Stimulated activated naive CD4-positive, alpha-beta T cell (primary cell): ENCODE data around the gene PDIA6.

Experiments
- DNase-seq, 6 experiments: peaks; one replicate each; lab custom pipeline; 2025; lab: John Stamatoyannopoulos, UW

Gene PDIA6

DNA sequence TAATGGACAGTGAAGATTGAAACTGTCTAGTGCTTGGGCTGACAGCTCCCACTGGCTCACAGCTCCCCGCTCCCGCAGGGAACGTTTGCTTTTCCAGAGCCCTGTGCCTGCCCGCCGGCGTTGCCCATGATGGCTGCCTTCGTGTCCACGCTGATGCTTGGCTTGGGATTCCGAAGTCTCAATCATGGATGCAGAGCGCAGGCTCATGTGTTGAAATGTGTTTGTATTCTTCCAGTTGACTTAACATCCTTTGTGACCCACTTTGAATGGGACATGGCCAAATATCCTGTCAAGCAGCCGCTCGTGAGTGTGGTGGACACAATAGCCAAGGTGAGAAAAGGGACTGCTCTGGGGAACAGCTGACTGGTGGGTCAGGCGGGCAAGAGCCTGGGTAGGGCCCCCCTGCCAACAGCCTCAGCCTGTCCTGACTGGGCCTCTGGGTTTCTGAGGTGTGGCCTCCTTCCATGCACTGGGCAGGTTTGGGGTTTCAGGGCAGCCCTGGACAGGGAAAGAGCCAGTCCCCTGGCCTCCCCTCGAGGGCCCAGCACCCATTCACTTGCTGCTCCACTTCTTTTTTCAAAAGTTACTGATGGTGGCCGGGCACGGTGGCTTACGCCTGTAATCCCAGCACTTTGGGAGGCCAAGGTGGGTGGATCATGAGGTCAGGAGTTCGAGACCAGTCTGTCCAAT is 48.3 kb downstream of the PDIA6 start:
- no peak for DNase-seq

- no peak for DNase-seq
Measured at GRCh38 chr2:10763461-10763800, 49.2 kb downstream of the PDIA6 start.

DNA sequence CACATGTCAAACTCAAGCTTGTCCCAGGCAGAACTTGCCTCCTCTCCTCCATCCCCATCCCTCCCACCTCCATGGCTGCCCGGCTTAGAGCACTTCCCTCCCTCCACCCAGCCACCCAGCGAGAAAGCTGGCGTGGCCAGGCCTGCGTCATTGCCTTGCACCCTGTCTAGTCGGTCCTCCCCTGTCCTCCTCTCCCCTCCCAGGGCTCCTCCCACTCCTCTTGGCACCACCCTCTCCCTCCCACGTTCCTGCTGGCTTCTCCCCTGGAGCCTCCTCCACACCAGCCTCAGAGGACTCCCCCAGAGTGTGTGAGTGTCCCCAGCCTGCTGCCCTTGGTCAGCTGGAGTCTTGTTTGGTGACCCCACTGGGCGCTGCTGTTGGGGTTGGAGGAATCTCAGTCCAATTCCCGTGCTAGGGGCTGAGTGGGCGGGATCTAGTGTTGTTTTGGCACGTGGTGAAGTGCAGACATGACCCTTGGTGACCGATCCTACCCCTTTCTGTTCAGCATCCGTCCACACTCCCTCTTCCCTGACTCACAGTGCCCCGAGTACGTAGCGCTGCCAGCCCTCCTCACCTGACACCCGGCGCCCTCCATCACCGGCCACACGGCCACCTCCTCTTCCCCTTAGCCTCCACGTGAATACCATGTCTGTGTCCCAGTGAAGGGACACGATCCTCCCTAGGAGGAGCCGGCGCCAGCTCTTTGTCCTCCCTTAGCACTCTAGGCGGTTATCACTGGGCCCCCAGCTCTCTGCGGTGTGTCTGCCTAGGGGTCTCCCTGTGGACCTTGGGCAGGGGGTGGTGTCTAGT is 49.7 kb downstream of the PDIA6 start:
- DNase-seq: no peak

DNA sequence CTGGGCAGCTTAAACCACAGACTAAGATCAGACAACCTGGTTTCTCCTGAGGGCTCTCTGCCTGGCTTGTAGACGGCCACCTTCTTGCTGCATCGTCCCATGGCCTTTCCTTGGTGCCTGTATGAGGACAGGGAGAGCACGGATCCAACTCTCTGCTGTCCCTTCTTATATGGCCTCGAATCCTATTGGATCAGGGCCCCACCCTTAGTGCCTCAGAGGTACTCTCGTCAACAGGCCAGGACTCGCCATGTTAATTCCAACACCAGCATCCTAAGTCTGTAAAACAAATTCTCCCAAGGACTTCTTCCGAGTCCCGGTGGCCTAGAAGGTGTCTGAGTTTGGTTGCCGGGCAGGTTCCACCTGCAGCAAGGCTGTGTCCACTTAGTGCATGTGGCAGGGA is 51.0 kb downstream of the PDIA6 start:
- DNase-seq: no peak

- DNase-seq: no peak
Measured at GRCh38 chr2:10760794-10761504, 51.6 kb downstream of the PDIA6 start.

DNA sequence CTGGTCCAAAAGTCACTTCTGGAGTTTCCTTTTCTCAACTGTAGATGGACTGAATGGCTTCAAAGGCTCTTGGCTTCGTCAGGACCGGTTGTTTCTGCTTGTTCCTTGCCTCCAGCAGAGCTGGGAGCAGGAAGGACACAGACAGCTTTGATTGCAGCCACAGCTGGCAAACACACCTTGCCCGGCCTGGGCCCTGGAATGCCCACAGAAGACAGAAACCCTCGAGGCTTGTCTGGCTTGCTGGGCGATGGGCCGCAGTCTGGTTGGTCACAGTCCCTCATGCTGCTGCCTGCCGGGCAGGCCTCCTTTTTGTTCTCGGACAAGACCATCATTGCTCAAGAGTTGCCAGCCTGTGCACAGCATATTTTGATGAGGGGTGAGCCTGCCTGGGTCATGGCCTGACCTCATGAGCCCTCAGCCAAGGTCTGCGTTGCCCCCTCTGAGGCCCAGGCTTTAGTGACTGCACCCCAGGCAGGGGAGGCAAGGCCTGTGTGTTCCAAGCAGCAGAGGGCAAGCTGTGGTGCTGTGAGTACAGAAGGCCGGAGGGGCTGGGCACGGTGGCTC is 53.4 kb downstream of the PDIA6 start:
- no peak for DNase-seq

DNA sequence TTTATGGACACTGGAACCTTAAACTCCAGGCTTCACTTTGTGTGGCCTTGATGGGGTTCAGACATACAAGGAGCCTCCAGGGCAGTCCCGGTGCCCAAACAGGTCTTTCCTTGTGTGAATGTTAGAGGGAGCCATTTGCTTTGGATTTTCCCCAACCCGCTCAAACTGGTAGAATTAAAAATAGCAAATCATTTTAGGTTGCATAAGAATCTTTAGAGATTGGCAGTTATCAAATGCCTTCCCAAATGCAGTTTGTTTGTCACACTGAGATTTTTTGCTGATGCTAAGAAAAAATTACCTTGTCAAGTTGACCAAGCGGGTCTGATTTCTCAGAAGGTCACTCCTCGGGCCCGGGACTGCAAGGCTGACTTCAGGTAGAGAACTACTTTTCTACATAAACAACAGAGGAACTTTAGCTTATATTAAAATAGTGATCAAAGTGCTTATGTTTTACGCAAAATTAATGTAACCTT is 54.7 kb downstream of the PDIA6 start:
- DNase-seq: no peak

GRCh38 chr2:10755621-10756020 is 57.0 kb downstream of the PDIA6 start:
- no peak for DNase-seq

DNA sequence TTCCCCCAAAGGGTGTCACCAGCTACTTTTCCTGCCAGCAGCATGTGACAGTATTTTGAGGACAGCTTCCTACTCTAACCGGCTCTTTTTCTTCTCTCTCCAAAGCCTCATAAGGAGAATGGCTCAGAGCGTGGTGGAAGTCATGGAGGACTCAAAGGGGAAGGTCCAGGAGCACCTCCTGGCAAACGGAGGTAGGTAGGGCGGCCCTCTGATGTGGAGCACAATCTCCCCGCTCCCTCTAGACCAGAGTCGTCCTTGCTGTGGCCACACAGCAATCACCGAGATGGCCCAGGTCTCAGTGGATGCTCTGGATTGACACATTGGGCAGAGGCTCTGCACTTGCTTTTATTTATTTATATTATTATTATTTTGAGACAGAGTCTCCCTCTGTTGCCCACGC is 58.7 kb downstream of the PDIA6 start:
- no peak for DNase-seq

DNA sequence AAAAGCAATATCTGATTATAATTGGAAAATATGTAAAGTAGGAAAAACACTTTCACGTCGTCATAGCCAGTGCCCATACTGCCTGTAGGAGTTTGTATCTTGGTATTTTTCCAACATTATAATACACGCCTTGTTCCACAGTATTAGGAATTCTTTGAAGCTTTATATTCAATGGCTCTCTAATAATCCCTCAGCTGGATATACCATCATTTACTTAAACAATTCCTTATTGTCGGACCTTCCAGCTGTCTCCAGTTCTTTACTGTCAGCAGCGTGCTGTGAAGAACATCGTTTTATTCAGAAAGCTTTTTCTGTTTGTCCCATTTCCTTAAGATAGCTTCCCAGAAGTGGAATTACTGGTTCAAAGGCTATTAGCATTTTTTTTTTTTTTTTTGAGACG is 59.4 kb downstream of the PDIA6 start:
- DNase-seq: no peak

- no peak for DNase-seq
Measured at GRCh38 chr2:10752236-10752635, 60.3 kb downstream of the PDIA6 start.

GRCh38 chr2:10750610-10751009 is 62.0 kb downstream of the PDIA6 start:
- DNase-seq: no peak

GRCh38 chr2:10742666-10743065 is 69.9 kb downstream of the PDIA6 start:
- no peak for DNase-seq

- no peak for DNase-seq
Measured at GRCh38 chr2:10741139-10741538, 71.4 kb downstream of the PDIA6 start.

DNA sequence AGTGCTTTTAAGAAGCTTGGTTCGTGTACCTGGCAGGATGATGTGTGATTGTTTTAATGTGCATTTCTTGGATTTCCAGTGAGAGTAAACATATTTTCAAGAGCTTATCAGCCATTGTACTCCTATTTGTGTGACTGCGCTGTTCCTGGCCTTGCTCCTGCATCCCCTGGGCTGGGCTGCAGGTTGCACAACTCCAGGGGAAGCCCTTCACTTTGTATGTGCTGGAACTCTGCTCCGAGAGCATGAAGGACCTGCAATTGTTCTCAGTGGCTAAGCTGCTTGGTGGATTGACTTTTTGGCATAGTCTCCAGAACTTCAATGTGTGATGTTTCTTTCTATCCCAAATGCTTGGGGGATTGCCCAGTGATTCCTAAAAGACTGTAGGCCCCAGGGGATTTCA is 72.4 kb downstream of the PDIA6 start:
- no peak for DNase-seq

- no peak for DNase-seq
Measured at GRCh38 chr2:10738192-10738591, 74.4 kb downstream of the PDIA6 start.

DNA sequence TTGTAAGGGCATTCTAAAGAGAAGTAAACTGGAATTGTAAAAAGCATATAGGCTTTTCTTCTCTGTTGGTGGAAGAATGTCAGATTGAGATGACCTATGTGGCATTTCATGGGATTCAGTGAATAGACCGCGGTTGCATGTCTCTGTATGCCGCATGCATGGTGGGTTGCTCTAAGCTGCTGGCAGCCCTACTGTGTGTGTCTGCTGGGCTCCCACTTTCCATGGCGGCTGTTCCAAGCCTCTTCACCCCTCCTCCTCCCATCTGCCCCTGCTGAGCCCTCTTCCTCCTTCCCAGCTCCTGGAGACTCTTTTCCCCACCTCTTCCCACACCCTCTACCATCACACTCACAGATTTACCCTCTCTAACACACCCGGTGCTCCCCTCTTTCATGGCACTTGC is 78.6 kb downstream of the PDIA6 start:
- no peak for DNase-seq

- no peak for DNase-seq
Measured at GRCh38 chr2:10733566-10733925, 79.0 kb downstream of the PDIA6 start.
